ENCODE measurements around the gene ALX3.

DNA sequence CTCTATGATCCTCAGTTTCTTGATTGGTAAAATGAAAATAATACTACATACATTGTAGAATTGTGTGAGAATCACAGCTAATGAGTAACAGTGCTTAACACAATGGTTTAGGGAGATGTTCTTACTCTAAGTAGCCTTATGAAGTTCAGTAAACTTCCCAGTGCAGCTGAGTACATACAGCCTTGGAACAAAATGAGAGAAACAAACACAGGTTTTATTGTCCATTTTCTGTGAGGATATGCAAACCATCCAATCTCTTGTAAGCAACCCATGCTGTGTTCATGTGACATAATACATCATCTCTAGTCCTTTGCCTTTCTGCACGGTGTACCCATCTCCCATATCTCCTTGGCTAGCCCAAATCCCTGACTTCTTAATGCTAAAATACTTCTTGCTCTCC, 50.7 kb downstream of the ALX3 start:
- no peak for TF ChIP-seq CTCF (conservative IDR thresholded peaks at IDR 0.05)
- no peak for TF ChIP-seq EZH2 (IDR thresholded peaks at IDR 0.05; ENCODE audit: low read depth)

Measured in PC-9 (cell line).